Natural killer cell treated with Interleukin-12 subunit alpha and Interleukin-12 subunit beta and Interleukin-15 and Interleukin-18, amount 100 ng/mL, for 72 hours (primary cell): ENCODE results near the gene B3GALT4. TPM values are rescaled to one million over a fixed set of nuclear protein-coding genes. Genes with fewer than 3 reads are reported as not detected.

Source experiments
- ATAC-seq, 2 donors: fragments of 150-1000 bp; cut with Tn5 transposase in 1 of 2; sonication (Bioruptor Pico), chemical (Tn5 transposase) in 1 of 2; 2 replicates each; pipeline ENCODE4 v1.10.0; 2021
- DNase-seq: peaks from one replicate; pipeline ENCODE4 v3.0.0; 2022; ENCODE audit warnings: low spot score
- H3K27ac Mint-ChIP-seq, 2 donors: 1 replicate in 1 of 2; 2 replicates in 1 of 2; pipeline ENCODE4 v1.8.0; 2022; ENCODE audit warnings: mixed read lengths in 2 of 2, mild to moderate bottlenecking in 1 of 2, moderate library complexity in 1 of 2
- H3K27me3 Mint-ChIP-seq, 2 donors: 1 replicate in 1 of 2; 2 replicates in 1 of 2; pipeline ENCODE4 v1.8.0; 2022; ENCODE audit warnings: mixed read lengths in 2 of 2
- H3K36me3 Mint-ChIP-seq: one replicate; pipeline ENCODE4 v1.8.0; 2022; ENCODE audit warnings: mixed read lengths
- H3K4me1 Mint-ChIP-seq, 2 donors: 1 replicate in 1 of 2; 2 replicates in 1 of 2; pipeline ENCODE4 v1.8.0; 2022; ENCODE audit warnings: low read depth in 2 of 2, mixed read lengths in 2 of 2, mild to moderate bottlenecking in 1 of 2
- H3K4me3 Mint-ChIP-seq: one replicate; pipeline ENCODE4 v1.8.0; 2022; ENCODE audit warnings: mixed read lengths
- H3K9me3 Mint-ChIP-seq: 2 replicates; pipeline ENCODE4 v1.8.0; 2022; ENCODE audit warnings: mixed read lengths
- total RNA-seq, 2 donors: library from RNA; stranded (reverse); gene quantifications; one replicate each; pipeline ENCODE4 v1.2.3, GENCODE V29; 2022

Gene B3GALT4
- total RNA-seq, 2 donors from 2014 or later: 10.1 to 11.2 TPM

DNA sequence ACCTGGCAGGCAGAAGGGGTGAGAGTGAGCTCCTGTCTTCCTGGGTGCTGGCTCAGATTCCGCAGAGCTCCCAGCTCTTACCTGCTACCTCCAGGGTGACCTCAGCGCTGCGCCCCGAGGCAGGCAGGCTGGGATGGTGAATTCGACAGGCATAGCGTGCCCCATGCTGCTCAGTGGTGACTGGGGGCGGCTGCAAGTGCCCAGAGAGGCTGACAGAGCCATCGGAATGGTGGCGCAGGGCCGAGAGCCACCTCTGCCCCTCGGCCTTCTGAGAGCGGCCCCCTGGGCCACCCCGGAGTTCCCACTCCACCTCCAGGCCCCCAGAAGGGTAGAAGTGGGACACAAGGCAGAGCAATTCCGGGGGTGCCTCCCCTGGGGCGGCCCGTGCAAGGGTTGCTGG is 27.3 kb downstream of the B3GALT4 start:
- Mint-ChIP-seq H3K4me3 (no peak overlapping the region), H3K36me3 (peaks cover 22% of the 10 kb centered on the region)

DNA sequence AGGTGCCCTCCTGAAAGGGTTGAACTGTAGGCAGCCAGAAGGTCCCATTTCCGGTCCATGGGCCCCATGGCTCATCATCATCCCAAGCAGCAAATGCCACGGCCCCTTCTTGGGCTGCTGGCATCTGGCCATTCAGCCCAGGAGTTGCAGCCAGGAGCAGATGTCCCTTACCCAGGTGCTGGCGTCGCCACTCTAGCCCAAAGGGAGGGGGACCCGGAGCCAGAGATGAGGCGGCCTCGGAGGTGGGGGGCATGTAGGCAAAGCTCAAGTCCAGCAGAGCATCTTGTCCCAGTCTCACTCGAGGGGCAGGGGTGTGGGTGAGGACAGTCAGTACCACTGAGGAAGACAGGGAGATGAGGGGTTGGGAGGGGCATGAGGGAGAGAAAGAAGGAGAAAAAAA is 28.1 kb downstream of the B3GALT4 start:
- no peak for DNase-seq
- peaks cover 26 to 37% of the 10 kb centered on the region in 2 donors for H3K4me1 Mint-ChIP-seq
- no peak for ATAC-seq
- no peaks in the 10 kb centered on the region for H3K9me3 Mint-ChIP-seq
- H3K36me3 Mint-ChIP-seq: peaks cover 17% of the 10 kb centered on the region
- peak overlapping the region in 1 of 2 donors; percentile 81 for H3K27ac Mint-ChIP-seq
- no peaks in the 10 kb centered on the region for H3K27me3 Mint-ChIP-seq
- H3K4me3 Mint-ChIP-seq: no peak overlapping the region

More for the DNA sequence above, 27.3 kb downstream of the B3GALT4 start:
- H3K4me1 Mint-ChIP-seq: peaks cover 35 to 46% of the 10 kb centered on the region in 2 donors
- H3K27me3 Mint-ChIP-seq: no peaks in the 10 kb centered on the region
- H3K9me3 Mint-ChIP-seq: no peaks in the 10 kb centered on the region
- ATAC-seq: no peak
- DNase-seq: peak; percentile 41
- peak overlapping the region in 1 of 2 donors; percentile 81 for H3K27ac Mint-ChIP-seq

DNA sequence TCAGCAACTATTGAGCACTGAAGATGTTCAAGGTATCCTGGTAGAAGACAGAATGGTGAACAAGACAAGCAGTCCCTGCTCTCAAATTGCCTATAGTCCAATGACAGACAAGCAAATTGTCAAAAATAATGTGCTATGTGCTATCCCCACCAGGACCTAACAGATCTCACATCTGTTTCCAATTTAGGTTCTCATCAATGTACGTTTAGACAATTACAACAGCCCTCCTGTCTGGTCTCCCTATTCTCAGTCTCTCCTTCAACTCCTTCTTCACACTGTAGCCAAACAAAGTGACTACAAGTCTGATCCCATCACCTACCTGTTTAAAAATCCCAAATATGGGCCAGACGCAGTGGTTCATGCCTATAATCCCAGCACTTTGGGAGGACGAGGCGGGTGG is 29.4 kb downstream of the B3GALT4 start:
- DNase-seq: no peak
- peaks cover 22 to 35% of the 10 kb centered on the region in 2 donors for H3K4me1 Mint-ChIP-seq
- peak overlapping the region in 1 of 2 donors; percentile 34 for H3K27ac Mint-ChIP-seq
- ATAC-seq: no peak
- no peak overlapping the region for H3K4me3 Mint-ChIP-seq
- H3K9me3 Mint-ChIP-seq: no peaks in the 10 kb centered on the region
- peaks cover 16% of the 10 kb centered on the region for H3K36me3 Mint-ChIP-seq
- H3K27me3 Mint-ChIP-seq: no peaks in the 10 kb centered on the region

GRCh38 chr6:33312361-33313104 is 35.6 kb downstream of the B3GALT4 start:
- Mint-ChIP-seq H3K36me3 (peaks cover 7% of the 10 kb centered on the region), H3K4me3 (peak overlapping the region; percentile 97), H3K9me3 (no peaks in the 10 kb centered on the region), H3K4me1 (peaks cover 38 to 44% of the 10 kb centered on the region in 2 donors), H3K27ac (peak overlapping the region; percentile 95 to 97), H3K27me3 (no peaks in the 10 kb centered on the region)
- ATAC-seq (peak; percentile 29 to 47), DNase-seq (peak; percentile 83)

GRCh38 chr6:33313105-33313708 is 36.3 kb downstream of the B3GALT4 start:
- peak; percentile 2 to 31 for ATAC-seq

GRCh38 chr6:33313709-33314514 is 37.0 kb downstream of the B3GALT4 start, which contains the start of gene TAPBP:
Gene TAPBP (minus strand): TSS chr6:33314078. CDS start chr6:33314041, 37 bp downstream.
- DNase-seq (peak; percentile 93), ATAC-seq (peak; percentile 68 to 78)
- H3K27ac Mint-ChIP-seq: peak within 1 kb of the TSS; percentile 95 to 97
- H3K9me3 Mint-ChIP-seq: no peaks in the 10 kb centered on the region
- peaks cover 10% of the 10 kb centered on the region for H3K36me3 Mint-ChIP-seq
- no peaks in the 10 kb centered on the region for H3K27me3 Mint-ChIP-seq
- H3K4me1 Mint-ChIP-seq: peaks cover 44 to 51% of the 10 kb centered on the region in 2 donors
- H3K4me3 Mint-ChIP-seq: peak within 1 kb of the TSS; percentile 97

More at GRCh38 chr6:33313105-33313708, 36.3 kb downstream of the B3GALT4 start:
- Mint-ChIP-seq H3K9me3 (no peaks in the 10 kb centered on the region), H3K27me3 (no peaks in the 10 kb centered on the region), H3K4me3 (peak overlapping the region; percentile 97), H3K4me1 (peaks cover 44 to 49% of the 10 kb centered on the region in 2 donors), H3K27ac (peak overlapping the region; percentile 95 to 97), H3K36me3 (peaks cover 9% of the 10 kb centered on the region)
- DNase-seq: peak; percentile 77

DNA sequence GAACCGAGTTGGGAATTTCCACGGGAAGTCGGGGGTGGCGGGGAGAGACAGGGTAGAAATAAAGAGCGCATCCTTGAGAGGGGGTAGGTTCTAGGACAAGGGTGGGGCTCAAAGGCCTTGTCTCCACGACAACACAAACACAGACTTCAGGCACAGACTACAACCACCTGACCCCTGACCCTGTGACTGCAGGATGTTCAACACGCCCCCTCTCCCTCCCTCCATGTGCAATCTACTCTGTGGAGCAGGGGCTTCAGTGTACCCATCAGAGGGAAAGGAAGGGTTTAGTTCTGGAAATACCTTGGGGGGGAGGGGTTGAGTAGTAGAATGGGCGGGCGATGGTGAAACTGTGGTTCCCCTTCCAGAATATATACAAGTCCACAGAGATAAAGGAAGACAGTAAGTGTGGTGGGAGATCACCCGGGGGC is 37.6 kb downstream of the B3GALT4 start:
- H3K4me1 Mint-ChIP-seq: peaks cover 50 to 58% of the 10 kb centered on the region in 2 donors
- peak overlapping the region; percentile 97 for H3K4me3 Mint-ChIP-seq
- peaks cover 14% of the 10 kb centered on the region for H3K36me3 Mint-ChIP-seq
- H3K27me3 Mint-ChIP-seq: no peaks in the 10 kb centered on the region
- peak overlapping the region; percentile 95 to 97 for H3K27ac Mint-ChIP-seq
- DNase-seq (peak; percentile 82), ATAC-seq (peak; percentile 44 to 50)
- H3K9me3 Mint-ChIP-seq: no peaks in the 10 kb centered on the region

DNA sequence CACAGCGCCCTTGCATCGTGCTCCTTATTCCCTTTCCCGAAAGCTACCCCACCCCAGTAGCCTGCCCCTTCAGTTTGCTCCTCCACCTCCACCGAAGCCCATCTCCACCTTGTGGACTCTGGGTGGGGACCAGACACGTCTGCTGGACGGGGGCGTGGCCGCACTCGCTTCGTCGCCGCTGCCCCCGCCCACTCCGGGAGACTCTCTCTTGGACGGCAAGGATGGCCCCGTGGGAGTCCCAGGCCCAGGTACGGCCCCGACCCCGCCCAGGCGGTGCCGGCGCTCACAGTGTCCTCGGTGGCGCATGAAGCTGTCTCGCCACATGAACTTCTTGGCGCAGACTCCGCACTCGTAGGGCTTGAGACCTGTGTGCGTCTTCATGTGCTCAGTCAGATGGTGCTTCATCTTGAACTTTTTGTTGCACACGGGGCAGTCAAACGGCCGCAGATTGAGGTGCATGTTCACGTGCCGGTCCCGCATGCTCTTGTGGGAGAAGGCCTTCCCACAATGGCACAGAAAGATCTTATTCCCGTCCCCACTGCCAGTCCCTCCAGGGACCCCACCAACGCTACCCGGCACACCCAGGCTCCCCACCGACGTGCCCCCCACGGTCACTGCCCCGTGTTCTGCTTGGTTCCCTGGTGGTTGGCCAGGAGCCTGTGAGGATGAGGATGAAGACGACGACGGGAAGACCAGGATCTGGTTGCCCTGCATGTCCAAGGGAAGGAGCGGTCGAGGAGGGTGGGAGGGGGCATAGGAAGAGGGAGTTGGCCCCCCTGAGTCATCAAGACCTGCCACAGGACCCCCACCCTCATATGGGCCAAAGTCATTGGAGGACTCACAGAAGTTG is 38.2 kb downstream of the B3GALT4 start:
- H3K9me3 Mint-ChIP-seq: no peaks in the 10 kb centered on the region
- H3K27me3 Mint-ChIP-seq: no peaks in the 10 kb centered on the region
- peaks cover 20% of the 10 kb centered on the region for H3K36me3 Mint-ChIP-seq
- peaks cover 56 to 64% of the 10 kb centered on the region in 2 donors for H3K4me1 Mint-ChIP-seq
- peak overlapping the region; percentile 97 for H3K4me3 Mint-ChIP-seq
- DNase-seq (peak; percentile 66), ATAC-seq (no peak)
- peak overlapping the region; percentile 95 to 97 for H3K27ac Mint-ChIP-seq

DNA sequence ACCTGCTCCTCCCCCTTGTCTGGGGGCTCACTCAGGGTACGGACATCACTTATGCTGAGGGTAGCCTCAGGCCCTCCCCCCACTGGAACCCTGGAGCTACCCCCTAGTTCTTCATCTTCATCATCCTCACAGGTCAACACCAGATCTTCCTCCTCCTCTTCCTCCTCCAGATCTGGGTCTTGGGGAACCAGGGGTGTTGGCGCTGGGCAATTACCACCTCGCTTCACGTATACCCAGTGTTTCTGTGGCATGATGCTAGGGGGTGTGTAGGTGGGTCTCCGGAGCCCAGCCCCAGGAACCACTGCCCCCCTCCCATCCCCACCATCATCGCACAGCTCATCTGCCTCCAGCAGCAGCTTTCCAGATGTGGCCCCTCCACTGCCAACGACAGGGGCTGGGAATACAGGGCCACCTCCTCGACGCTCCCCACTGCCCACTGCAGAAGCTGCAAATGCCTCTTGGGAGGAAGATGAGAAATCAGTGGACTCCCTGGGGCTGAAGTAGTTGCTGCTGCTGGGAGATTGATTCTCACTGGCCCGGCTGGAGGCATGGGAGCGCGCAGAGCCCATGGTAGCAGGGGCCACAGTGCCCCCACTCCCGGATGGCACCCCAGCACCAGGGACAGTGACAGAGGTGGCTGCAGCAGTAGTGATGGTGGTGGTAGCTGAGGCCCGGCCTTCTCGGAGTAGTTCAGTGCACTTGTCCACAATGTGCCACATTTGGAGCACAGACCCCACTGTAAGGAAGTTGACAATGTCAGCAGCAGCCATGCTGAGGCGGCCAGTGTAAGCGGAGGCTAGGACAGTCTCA is 39.1 kb downstream of the B3GALT4 start:
- ATAC-seq (no peak), DNase-seq (no peak)
- Mint-ChIP-seq H3K9me3 (no peaks in the 10 kb centered on the region), H3K4me3 (peak overlapping the region; percentile 96), H3K27ac (peak overlapping the region; percentile 95 to 97), H3K27me3 (no peaks in the 10 kb centered on the region), H3K4me1 (peaks cover 62 to 70% of the 10 kb centered on the region in 2 donors), H3K36me3 (peaks cover 25% of the 10 kb centered on the region)

- peaks cover 65 to 71% of the 10 kb centered on the region in 2 donors for H3K4me1 Mint-ChIP-seq
- DNase-seq: peak; percentile 56
- peak overlapping the region in 1 of 2 donors; percentile 95 for H3K27ac Mint-ChIP-seq
- peak overlapping the region; percentile 96 for H3K4me3 Mint-ChIP-seq
- H3K27me3 Mint-ChIP-seq: no peaks in the 10 kb centered on the region
- H3K9me3 Mint-ChIP-seq: no peaks in the 10 kb centered on the region
- ATAC-seq: no peak
- peaks cover 25% of the 10 kb centered on the region for H3K36me3 Mint-ChIP-seq
These were observed 39.9 kb downstream of the B3GALT4 start for GRCh38 chr6:33316603-33317418.

- peaks cover 30% of the 10 kb centered on the region for H3K36me3 Mint-ChIP-seq
- peaks cover 65 to 70% of the 10 kb centered on the region in 2 donors for H3K4me1 Mint-ChIP-seq
- H3K4me3 Mint-ChIP-seq: peak overlapping the region; percentile 96
- DNase-seq (no peak), ATAC-seq (no peak)
- H3K9me3 Mint-ChIP-seq: no peaks in the 10 kb centered on the region
- H3K27me3 Mint-ChIP-seq: no peaks in the 10 kb centered on the region
- peak overlapping the region; percentile 99 for H3K27ac Mint-ChIP-seq
These were observed 40.4 kb downstream of the B3GALT4 start for GRCh38 chr6:33317419-33317668.
